Lower leg skin (tissue), 4 donors: ENCODE measurements around the gene METTL25. TPM values are rescaled to one million over a fixed set of nuclear protein-coding genes. Genes with fewer than 3 reads are reported as not detected.

Experiments
- DNase-seq, 2 donors: peaks; one replicate each; pipeline ENCODE4 v3.0.0-alpha.2; 2019; ENCODE audit warnings: low spot score in 2 of 2
- H3K4me3 ChIP-seq: fragments of 200-600 bp; sonication (generic); 2 replicates; pipeline ENCODE4 v1.5.1; 2017; ENCODE audit warnings: mild to moderate bottlenecking, low read depth; ENCODE audit not compliant: poor library complexity, severe bottlenecking
- CTCF ChIP-seq, 3 donors: fragments of 450-650 bp; IDR thresholded peaks; one replicate each; pipeline ENCODE4 v1.5.1; 2016; ENCODE audit warnings: antibody characterized with exemption in 3 of 3, mild to moderate bottlenecking in 3 of 3, moderate library complexity in 2 of 3
- POLR2A ChIP-seq, 2 donors: fragments of 450-650 bp; IDR thresholded peaks; one replicate each; pipeline ENCODE4 v1.6.1; 2016 to 2017; ENCODE audit warnings: antibody characterized with exemption in 2 of 2, mild to moderate bottlenecking in 1 of 2, moderate library complexity in 1 of 2
- WGBS, 2 donors: methylation state at CpG; one replicate each; pipeline ENCODE4 v1.1.5; 2018; 5-methylcytosine and 5-hydroxymethylcytosine counted together
- intact Hi-C: fragments of 100-400 bp; cut with DNase I; formaldehyde crosslinking; loops from one replicate; pipeline ENCODE4 v1.15.0; 2023; ENCODE audit warnings: low total_unique reads
- total RNA-seq, 4 donors: library from RNA; depleted of rRNA; stranded (reverse); fragments of >200 nt; gene quantifications; one replicate each; pipeline ENCODE4 v1.1.0, GENCODE V29; 2016

Gene METTL25
- total RNA-seq, 4 donors from 2014 or later, result 6.7 to 15.2 (median 13.5) TPM

- DNase-seq, result peak in 1 of 2 donors; percentile 16
- no peak for TF ChIP-seq POLR2A (IDR thresholded peaks at IDR 0.05)
- no peak for TF ChIP-seq CTCF (IDR thresholded peaks at IDR 0.05)
- intact Hi-C loops, result no loop called here
- no peak overlapping the region for H3K4me3 ChIP-seq
- 4 to 8% methylated on average over 5 of the region's 5 CpGs for WGBS, 2 donors
Measured at GRCh38 chr12:82527165-82527780, 168.9 kb downstream of the METTL25 start.

Other genes starting within 250 kb of the METTL25 start
- gene CCDC59, start 142 bp upstream of the METTL25 start, total RNA-seq, result 10 to 100 TPM; 45.2 to 97.7 (median 66.1) TPM